GM19395 (cell line): Measurements from ENCODE around the gene TMC4.
"Not testable (repeated sequence)": the region's sequence is repeated elsewhere in the genome, so short reads cannot be mapped to it uniquely, and the experiment has no call there.

Source experiments
- ATAC-seq: cut with Tn5 transposase; IDR thresholded peaks from one replicate; pipeline ENCODE4 v1.9.1; 2021; ENCODE audit warnings: mild to moderate bottlenecking, moderate library complexity; ENCODE audit not compliant: unreplicated experiment

Gene TMC4

DNA sequence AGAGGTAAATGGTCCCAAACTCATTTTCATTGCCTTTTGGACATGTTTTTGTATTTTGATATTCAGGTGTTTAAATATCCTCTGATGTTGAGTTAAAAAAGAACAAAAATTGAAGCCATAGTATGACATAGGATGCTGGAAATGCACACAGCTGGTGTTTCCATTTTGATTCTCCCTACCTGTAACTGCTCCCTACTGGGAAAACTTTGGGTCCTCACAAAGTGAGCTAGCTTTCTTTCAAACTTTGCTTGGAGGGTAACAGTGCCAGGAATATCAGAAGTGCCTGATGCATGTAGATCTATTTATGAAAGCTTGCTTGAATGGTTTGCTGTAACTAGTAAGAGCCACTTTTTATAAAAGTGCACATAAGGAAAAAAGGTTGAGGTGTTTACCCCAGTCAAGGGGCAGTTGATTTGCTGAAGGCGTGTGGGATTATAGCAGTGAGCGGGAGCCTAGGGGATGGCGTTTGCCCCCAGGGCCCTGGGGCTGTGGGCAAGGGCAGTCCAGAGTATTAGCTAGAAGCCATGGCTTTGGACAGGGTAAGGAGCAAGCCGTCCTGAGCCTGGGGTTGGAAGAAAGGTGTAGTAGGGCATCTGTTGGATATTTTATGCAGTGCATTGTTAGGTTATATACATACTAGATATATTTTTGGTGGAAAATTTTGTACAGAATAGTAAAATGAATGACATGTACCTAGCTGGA is 32.0 kb upstream of the TMC4 start:
- ATAC-seq: no peak

DNA sequence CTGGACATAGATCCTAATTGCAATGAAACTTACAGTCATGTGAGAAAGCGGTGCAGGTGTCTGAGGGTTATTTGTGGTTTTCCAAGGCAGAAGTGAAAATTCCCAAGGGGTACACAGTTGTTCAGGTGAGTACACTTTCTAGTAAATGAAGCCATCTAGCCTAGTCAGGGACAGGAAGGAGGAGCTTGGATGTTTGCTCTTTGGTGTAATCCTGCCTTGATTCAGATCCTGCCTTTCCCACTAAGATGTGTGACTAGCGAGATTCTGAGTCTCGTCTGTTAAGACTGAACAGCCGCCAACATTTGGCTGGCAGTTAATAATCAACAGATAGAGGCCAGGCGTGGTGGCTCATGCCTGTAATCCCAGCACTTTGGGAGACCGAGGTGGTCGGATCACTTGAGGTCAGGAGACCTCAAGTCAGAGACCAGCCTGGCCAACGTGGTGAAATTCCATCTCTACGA is 30.2 kb upstream of the TMC4 start:
- no peak for ATAC-seq

DNA sequence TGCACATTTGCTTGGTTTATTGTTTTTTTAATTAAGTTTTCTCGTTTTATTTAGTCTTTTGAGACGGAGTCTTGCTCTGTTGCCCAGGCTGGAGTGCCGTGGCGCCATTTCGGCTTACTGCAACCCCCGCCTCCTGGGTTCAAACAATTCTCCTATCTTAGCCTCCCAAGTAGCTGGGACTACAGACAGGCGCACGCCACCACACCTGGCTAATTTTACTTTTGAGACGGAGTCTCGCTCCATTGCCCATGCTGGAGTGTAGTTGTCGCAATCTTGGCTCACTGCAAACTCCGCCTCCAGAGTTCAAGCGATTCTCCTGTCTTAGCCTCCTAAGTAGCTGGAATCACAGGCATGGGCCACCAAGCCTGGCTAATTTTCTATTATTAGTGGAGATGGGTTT is 29.0 kb upstream of the TMC4 start:
- ATAC-seq: no peak

DNA sequence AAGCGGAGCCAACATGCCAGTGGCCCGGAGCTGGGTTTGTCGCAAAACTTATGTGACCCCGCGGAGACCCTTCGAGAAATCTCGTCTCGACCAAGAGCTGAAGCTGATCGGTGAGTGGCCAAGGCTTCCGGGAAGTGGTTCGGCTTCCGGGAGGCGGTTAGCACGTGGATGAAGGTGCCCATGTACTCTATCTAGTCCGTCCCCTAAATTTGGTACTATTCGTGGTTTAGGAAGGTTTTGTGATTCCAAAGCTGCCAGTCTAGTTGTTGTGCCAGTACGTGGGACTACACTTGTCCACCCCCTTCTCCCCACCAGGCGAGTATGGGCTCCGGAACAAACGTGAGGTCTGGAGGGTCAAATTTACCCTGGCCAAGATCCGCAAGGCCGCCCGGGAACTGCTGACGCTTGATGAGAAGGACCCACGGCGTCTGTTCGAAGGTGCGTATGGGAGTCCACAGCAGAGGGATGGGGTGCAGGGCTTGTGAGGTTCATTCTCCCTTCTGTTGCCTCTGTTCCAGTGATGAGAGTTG is 28.3 kb upstream of the TMC4 start:
- no peak for ATAC-seq

DNA sequence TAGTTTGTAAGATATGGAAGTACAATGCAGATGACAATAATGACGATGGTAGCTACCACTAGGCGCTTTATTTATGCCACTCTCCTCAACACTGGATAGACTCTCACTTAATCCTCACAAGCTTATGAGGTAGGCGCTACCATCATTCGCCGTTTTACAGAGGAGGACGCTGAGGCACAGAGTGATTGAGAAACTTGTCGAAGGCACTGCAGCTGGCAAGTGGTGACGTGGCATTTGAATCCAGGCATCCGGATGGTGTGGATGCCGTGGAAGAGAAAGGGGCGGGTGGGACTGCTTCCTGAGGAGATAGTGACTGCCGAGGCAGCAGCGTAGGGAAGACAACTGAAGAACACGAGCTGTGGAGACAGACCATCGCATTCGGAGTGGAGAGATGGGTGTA is 26.4 kb upstream of the TMC4 start:
- ATAC-seq: no peak

DNA sequence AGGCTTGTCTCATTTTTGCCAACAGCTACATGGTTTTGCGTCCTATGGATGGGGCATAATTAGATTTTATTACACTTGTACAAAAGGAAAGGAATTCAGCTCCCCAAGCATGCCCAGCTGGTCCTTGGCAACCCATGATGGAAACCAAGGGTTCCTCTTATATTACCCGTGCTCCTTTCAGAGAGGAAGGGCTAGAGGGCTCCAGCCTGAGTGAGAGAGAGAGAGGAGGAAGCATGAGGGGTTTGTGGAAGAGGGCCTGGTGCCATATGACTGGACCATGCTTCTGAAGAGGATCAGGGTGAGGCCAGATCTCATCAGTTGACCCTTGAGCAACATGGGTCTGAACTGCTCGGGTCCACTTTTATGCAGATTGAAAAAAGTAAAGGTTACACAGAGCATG is 24.2 kb upstream of the TMC4 start:
- ATAC-seq: no peak

DNA sequence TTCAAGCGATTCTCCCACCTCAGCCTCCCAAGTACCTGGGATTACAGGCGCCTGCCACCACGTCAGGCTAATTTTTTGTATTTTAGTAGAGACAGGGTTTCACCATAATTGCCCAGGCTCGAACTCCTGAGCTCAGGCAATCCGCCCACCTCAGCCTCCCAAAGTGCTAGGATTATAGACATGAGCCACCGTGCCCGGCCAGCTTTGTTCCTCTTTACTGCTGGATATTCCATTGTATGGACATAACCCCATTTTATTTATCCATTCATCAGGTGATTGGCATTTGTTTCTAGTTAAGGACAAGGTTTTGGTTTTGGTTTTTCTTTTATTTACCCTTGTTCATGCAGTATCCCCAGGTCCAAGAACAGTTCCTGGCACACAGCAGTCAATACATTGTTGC is 23.6 kb upstream of the TMC4 start:
- no peak for ATAC-seq

DNA sequence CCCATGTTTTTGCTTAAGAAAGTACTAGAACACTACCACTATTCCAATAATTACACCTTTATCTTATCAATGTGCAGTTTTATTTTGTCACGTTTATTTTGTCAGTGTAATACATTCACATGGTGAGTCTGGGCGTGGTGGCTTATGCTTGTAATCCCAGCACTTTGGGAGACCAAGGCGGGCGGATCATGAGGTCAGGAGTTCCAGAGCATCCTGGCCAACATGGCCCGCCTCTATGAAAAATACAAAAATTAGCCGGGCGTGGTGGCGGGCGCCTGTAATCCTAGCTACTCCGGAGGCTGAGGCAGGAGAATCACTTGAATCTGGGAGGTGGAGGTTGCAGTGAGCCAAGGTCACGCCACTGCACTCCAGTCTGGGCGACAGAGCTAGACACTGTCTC is 21.5 kb upstream of the TMC4 start:
- not testable (repeated sequence) for ATAC-seq

DNA sequence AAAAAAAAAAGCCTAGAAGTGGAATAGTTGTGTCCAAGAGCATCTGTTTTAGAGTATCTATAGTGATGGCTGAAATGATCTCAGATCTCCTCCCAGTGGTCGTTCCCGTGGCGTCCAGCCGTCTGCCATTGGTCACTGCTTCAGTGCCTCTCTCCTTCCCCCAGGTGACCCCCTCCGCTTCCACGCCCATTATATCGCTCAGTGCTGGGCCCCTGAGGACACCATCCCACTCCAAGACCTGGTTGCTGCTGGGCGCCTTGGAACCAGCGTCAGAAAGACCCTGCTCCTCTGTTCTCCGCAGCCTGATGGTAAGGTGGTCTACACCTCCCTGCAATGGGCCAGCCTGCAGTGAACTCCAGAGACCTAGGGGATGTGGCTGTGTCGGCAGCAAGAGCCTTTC is 20.1 kb upstream of the TMC4 start:
- no peak for ATAC-seq

DNA sequence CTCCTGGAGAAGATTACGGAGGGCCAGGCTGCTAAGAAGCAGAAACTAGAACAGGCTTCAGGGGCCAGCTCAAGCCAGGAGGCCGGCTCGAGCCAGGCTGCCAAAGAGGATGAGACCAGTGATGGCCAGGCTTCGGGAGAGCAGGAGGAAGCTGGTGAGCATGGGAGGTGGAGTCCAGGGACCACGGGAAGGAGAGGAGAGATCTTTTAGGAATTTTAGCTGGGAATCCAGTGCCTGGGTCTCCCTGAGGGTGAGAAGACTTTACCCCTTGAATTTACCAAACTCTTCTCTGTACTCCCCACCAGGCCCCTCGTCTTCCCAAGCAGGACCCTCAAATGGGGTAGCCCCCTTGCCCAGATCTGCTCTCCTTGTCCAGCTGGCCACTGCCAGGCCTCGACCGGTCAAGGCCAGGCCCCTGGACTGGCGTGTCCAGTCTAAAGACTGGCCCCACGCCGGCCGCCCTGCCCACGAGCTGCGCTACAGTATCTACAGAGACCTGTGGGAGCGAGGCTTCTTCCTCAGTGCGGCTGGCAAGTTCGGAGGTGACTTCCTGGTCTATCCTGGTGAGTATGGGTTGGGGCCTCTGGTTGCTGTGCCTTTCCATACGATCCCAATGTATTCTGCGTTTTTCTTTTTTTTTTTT is 19.0 kb upstream of the TMC4 start:
- no peak for ATAC-seq

DNA sequence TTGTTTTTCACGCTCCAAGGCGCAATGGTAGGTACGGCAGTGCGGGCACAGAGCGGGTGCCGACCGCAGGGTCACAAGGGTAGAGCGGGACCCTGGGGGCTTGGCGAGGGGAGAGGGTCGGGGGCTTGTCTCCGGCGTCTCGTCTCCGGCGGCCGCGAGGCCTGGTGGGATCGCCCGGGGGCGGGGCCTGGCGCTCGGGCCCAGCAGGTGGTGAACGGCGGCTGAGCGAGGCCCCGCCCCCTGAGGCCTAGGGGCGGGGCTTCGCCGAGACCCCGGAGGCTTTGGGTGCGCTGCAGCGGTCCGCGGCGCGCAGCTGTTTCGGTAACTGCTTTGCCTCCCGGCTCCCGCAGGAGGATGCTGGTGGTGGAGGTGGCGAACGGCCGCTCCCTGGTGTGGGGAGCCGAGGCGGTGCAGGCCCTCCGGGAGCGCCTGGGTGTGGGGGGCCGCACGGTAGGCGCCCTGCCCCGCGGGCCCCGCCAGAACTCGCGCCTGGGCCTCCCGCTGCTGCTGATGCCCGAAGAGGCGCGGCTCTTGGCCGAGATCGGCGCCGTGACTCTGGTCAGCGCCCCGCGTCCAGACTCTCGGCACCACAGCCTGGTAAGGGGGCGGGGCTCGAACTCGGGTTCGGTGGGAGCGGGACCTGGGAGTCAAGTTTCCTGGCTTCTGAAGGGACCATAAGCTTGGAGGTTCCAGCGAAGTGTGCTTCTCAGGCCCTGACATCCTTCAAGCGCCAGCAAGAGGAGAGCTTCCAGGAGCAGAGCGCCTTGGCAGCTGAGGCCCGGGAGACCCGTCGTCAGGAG is 18.3 kb upstream of the TMC4 start, which contains the start of gene TSEN34:
TSEN34 (plus strand) TSS at position 298 of the 800 bp plus-strand sequence; CDS start at position 355, 57 bp downstream.
- peak; percentile 27 for ATAC-seq

DNA sequence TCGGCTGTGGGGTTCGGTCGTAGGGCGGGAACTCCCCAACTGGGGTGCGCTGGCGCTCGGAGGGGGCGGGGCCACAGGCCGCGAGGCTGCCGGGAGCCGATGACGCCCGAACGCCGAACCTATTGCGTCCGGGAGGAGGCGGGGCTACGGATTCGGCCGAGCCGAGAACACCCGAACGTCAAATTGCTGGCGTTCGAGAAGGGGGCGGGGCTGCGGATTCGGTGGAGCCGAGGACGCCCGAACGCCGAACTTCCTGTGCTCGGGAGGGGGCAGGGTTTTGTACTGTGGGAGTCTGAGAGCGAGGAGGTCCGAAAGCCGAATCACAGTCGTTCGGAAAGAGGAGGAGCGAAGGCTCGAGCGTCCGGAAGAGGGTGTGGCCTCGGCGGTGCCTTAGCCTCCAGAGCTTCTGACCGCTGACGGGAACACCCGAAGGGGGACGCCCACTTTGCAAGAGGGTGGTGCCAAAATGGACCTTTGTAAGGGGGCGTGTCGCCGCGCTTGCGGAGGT is 17.6 kb upstream of the TMC4 start:
- peak; percentile 53 for ATAC-seq

DNA sequence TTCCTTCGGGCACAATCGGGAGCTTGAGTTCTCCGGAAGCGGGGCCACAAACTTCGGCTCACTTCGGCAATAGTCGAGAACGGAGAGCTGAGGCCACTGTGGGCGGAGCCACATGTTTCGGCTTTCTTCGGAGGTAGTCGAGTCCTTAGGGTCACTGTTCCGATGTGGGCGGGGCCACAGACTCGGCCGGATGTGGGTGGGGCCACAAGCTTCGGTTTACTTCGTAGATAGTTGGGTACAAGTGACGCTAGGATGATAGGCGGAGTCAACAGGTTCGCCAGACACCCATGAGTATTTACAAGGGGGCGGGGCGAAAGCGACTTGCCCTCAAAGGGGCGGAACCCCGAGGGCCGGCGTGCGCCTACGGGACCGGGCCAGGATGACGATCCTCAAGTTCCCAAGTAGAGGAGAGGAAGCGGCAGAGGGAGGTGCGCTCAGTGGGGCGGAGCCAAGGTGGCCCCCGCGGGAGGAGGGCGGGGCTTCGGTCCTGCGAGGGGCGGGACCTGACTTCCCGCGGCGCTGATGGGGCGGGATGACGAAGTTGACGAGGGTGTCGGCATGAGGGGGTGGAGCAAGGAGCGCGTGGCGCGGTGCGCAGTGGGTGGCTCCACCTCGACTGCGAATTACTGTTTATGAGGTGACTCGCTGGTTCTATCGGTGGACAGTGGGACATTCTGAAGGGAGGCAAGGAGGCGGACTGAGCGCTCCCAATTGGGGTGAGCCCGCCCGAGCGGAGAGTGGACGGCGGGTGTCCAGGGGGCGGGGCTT is 17.0 kb upstream of the TMC4 start:
- peak; percentile 57 for ATAC-seq

DNA sequence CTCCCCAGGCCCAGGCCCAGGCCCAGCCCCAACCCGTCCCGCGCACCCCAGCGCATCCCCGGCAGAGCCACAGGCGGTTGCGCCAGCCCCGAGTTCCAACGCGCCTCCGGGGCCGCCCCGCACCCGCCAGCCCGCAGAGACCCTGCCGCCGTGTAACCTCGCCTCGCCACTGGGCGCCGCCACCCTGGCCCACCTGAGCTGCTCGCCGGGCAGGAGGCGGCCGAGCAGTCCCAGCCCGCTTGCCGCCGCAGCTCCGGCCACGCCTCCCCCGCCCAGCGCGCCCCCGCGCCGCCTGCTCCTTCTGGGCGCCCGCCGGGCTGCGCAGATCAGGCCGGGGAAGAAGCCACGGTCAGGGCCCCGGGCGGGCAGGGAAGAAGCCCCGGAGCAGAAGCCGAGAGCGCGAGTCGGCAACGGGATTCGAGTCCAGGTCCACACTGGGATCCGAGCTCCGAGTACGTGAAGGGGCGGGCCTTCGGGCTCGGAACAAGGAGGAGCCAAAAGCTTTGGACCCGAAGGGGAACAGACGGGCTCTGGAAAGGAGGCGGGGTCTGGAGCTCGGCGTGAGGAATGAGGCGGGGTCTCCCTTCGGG is 16.3 kb upstream of the TMC4 start, which contains the start of gene MBOAT7:
MBOAT7 (minus strand) TSS at position 436 of the 590 bp plus-strand sequence. CDS start 1,072 bp downstream, outside the sequence.
- ATAC-seq: peak; percentile 19

DNA sequence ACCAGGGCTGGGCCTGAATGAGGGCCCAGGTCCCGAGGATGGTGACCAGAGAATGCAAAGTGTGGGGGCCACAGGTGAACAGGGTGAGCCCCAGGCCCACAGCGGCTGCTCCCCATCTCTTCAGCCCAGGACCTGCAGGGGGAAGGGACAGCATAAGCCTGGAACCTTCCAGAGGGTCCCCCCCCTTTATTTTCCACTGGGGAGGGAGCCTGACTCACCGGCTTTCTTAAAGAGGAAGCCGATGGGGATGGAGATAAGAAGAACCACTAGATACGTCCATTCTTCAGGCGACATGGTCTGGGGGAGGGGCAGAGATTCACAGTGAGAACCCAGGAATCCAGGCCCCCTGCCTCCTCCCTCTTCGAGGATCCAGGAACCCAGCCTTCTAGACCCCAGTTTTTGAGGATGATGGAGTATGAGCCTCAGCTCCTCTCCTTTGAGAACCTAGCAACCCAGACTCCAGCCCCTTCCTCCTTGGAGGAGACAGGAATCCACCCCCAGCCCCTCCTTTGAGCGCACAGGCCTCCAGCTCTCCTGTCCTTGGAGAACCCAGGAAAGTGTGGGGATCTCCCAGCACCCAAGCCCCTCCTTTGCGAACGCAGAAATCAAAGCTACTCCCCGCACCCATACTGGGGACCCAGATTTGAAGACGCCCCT is 15.4 kb upstream of the TMC4 start:
- no peak for ATAC-seq

DNA sequence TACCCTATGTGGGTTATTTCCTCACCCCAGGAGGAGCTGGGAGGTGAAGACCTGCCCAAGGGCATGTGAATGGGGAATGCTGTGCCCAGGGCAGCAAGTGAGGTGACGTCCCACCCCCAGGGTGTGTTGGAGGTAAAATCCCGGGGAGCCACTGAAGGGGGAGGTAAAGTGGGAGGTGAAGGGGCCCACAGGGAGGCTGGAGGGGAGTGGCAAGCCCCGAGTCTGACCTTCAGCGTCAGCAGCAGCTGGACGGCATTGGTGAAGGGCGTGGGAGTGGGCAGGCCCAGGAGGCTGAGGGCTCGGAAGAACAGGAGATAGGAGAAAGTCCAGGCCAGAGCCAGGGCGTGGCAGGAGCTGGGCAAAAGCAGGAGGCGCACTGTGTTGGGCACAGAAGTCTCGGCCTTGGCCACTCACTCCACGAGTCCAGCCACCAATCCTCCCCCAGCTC is 14.0 kb upstream of the TMC4 start:
- ATAC-seq: no peak

DNA sequence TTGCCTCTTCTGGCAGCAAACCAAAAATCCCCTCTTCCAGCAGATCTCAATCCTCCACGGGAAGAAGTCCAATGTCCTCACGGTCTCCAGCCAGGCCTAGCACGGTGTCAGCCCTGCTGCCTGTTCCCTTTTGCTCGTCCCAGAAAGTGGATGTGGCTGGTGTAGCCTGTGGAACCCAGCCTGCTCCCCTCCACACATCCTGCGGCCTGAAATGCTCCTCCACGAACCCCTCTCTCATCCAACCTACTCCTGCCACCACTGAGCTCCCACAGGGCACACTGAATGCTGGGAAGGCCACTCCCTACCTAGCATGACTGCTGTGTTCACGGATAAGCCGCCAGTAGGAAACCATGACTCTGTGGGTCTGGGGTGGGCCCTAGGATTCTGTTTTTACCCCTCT is 13.4 kb upstream of the TMC4 start:
- ATAC-seq: no peak

DNA sequence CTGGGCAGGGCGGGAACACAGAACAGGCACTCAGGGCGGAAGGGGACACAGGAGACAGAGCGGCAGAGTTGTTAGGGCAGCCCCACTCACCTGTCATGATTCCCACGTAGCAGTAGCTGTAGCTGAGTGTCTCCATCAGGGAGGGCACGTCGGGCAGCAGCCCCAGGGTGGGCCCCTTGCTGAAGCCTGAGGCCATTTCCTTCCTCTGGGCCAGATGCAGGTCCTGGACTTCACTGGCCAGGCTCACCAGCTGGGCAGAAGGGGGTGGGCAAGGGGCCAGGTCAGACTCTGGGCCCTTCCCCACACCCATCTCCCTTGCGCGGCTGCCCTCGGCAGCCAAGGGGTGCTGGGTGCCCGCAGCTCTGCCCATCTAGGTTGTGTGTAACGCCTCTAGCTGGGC is 10.5 kb upstream of the TMC4 start:
- no peak for ATAC-seq

DNA sequence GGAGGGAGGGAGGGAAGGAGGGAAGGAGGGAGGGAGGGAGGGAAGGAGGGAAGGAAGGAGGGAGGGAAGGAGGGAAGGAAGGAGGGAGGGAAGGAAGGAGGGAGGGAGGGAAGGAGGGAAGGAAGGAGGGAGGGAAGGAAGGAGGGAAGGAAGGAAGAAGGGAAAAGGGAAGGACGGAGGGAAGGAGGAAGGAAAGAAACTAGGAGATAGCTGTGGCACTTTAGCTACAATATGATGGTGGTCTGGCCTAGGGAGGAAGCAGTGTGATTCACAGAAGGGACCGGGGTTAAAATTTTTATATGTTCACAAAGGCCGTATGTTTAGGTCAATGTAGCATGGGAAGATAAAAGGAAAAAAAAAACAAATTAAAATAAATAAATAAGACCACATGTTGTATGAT is 8.9 kb upstream of the TMC4 start:
- not testable (repeated sequence) for ATAC-seq
